Effector memory CD8-positive, alpha-beta T cell (primary cell): ENCODE data around the gene CDH13.

Experiments used
- ATAC-seq: fragments of 150-1000 bp; cut with Tn5 transposase; replicated peaks from 2 replicates; pipeline ENCODE4 v1.10.0; 2021; ENCODE audit warnings: mild to moderate bottlenecking, moderate library complexity
- DNase-seq, 3 experiments: peaks; one replicate each; pipeline ENCODE4 v3.0.0; 2021
- H3K27ac Mint-ChIP-seq, 2 donors: one replicate each; pipeline ENCODE4 v1.8.0; 2022; ENCODE audit warnings: mild to moderate bottlenecking in 2 of 2, mixed read lengths in 2 of 2, moderate library complexity in 2 of 2
- H3K27me3 Mint-ChIP-seq, 2 donors: one replicate each; pipeline ENCODE4 v1.8.0; 2022; ENCODE audit warnings: mixed read lengths in 2 of 2
- H3K36me3 Mint-ChIP-seq: one replicate; pipeline ENCODE4 v1.8.0; 2022; ENCODE audit warnings: mild to moderate bottlenecking, moderate library complexity, mixed read lengths; ENCODE audit not compliant: insufficient read depth
- H3K4me1 Mint-ChIP-seq, 2 donors: one replicate each; pipeline ENCODE4 v1.8.0; 2022; ENCODE audit warnings: low read depth in 2 of 2, mixed read lengths in 2 of 2
- H3K4me3 Mint-ChIP-seq, 2 donors: one replicate each; pipeline ENCODE4 v1.8.0; 2022; ENCODE audit warnings: mild to moderate bottlenecking in 2 of 2, mixed read lengths in 2 of 2, moderate library complexity in 2 of 2
- H3K9me3 Mint-ChIP-seq, 2 donors: one replicate each; pipeline ENCODE4 v1.8.0; 2022; ENCODE audit warnings: mixed read lengths in 2 of 2

The CDH13 gene

GRCh38 chr16:83458612-83459011, 831.8 kb downstream of the CDH13 start:
- Mint-ChIP-seq H3K27me3 (peaks cover 13 to 47% of the 10 kb centered on the region in 2 donors), H3K4me1 (no peaks in the 10 kb centered on the region), H3K27ac (no peak overlapping the region), H3K4me3 (no peak overlapping the region), H3K9me3 (no peaks in the 10 kb centered on the region), H3K36me3 (no peaks in the 10 kb centered on the region)
- ATAC-seq (no peak), DNase-seq (no peak)

- no peak overlapping the region for H3K4me3 Mint-ChIP-seq
- H3K36me3 Mint-ChIP-seq = no peaks in the 10 kb centered on the region
- peaks cover 0 to 18% of the 10 kb centered on the region in 2 donors for H3K27me3 Mint-ChIP-seq
- H3K27ac Mint-ChIP-seq = no peak overlapping the region
- no peaks in the 10 kb centered on the region for H3K4me1 Mint-ChIP-seq
- no peak for DNase-seq
- no peak for ATAC-seq
- no peaks in the 10 kb centered on the region for H3K9me3 Mint-ChIP-seq
Measured at GRCh38 chr16:83464991-83465390, 838.2 kb downstream of the CDH13 start.

- no peak for ATAC-seq
Measured at GRCh38 chr16:83470416-83470815, 843.6 kb downstream of the CDH13 start.

GRCh38 chr16:83472776-83473501, 846.2 kb downstream of the CDH13 start:
- Mint-ChIP-seq H3K4me3 (no peak overlapping the region), H3K27ac (no peak overlapping the region), H3K27me3 (peaks cover 0 to 13% of the 10 kb centered on the region in 2 donors), H3K36me3 (no peaks in the 10 kb centered on the region), H3K4me1 (no peaks in the 10 kb centered on the region), H3K9me3 (no peaks in the 10 kb centered on the region)
- ATAC-seq (no peak), DNase-seq (no peak)

More at GRCh38 chr16:83470416-83470815, 843.6 kb downstream of the CDH13 start:
- Mint-ChIP-seq H3K27me3 (peaks cover 0 to 8% of the 10 kb centered on the region in 2 donors), H3K9me3 (no peaks in the 10 kb centered on the region), H3K36me3 (no peaks in the 10 kb centered on the region), H3K4me1 (no peaks in the 10 kb centered on the region), H3K4me3 (no peak overlapping the region), H3K27ac (no peak overlapping the region)
- no peak for DNase-seq

GRCh38 chr16:83473926-83474650, 847.3 kb downstream of the CDH13 start:
- peaks cover 0 to 13% of the 10 kb centered on the region in 2 donors for H3K27me3 Mint-ChIP-seq
- no peaks in the 10 kb centered on the region for H3K9me3 Mint-ChIP-seq
- H3K4me1 Mint-ChIP-seq = no peaks in the 10 kb centered on the region
- DNase-seq (no peak), ATAC-seq (no peak)
- H3K27ac Mint-ChIP-seq = no peak overlapping the region
- H3K4me3 Mint-ChIP-seq = no peak overlapping the region
- no peaks in the 10 kb centered on the region for H3K36me3 Mint-ChIP-seq

- DNase-seq = no peak
- no peaks in the 10 kb centered on the region for H3K36me3 Mint-ChIP-seq
- no peak overlapping the region for H3K27ac Mint-ChIP-seq
- H3K4me1 Mint-ChIP-seq = no peaks in the 10 kb centered on the region
- H3K4me3 Mint-ChIP-seq = no peak overlapping the region
- ATAC-seq = no peak
- H3K9me3 Mint-ChIP-seq = no peaks in the 10 kb centered on the region
- peaks cover 0 to 13% of the 10 kb centered on the region in 2 donors for H3K27me3 Mint-ChIP-seq
Measured at GRCh38 chr16:83475108-83475507, 848.3 kb downstream of the CDH13 start.

GRCh38 chr16:83481589-83481988, 854.8 kb downstream of the CDH13 start:
- ATAC-seq (no peak), DNase-seq (no peak)
- Mint-ChIP-seq H3K4me3 (no peak overlapping the region), H3K9me3 (no peaks in the 10 kb centered on the region), H3K27ac (no peak overlapping the region), H3K36me3 (no peaks in the 10 kb centered on the region), H3K4me1 (no peaks in the 10 kb centered on the region), H3K27me3 (no peaks in the 10 kb centered on the region)

- no peaks in the 10 kb centered on the region for H3K4me1 Mint-ChIP-seq
- no peak overlapping the region for H3K4me3 Mint-ChIP-seq
- no peak overlapping the region for H3K27ac Mint-ChIP-seq
- H3K36me3 Mint-ChIP-seq = no peaks in the 10 kb centered on the region
- H3K9me3 Mint-ChIP-seq = no peaks in the 10 kb centered on the region
- no peak for ATAC-seq
- no peak for DNase-seq
- no peaks in the 10 kb centered on the region for H3K27me3 Mint-ChIP-seq
Measured at GRCh38 chr16:83482545-83483162, 855.9 kb downstream of the CDH13 start.

GRCh38 chr16:83490073-83490472, 863.3 kb downstream of the CDH13 start:
- ATAC-seq = no peak

GRCh38 chr16:83494459-83494858, 867.7 kb downstream of the CDH13 start:
- no peaks in the 10 kb centered on the region for H3K4me1 Mint-ChIP-seq
- no peak overlapping the region for H3K4me3 Mint-ChIP-seq
- no peak for DNase-seq
- peaks cover 0 to 17% of the 10 kb centered on the region in 2 donors for H3K27me3 Mint-ChIP-seq
- peaks cover 0 to 6% of the 10 kb centered on the region in 2 donors for H3K9me3 Mint-ChIP-seq
- H3K27ac Mint-ChIP-seq = no peak overlapping the region
- no peaks in the 10 kb centered on the region for H3K36me3 Mint-ChIP-seq
- ATAC-seq = no peak

More at GRCh38 chr16:83490073-83490472, 863.3 kb downstream of the CDH13 start:
- no peaks in the 10 kb centered on the region for H3K36me3 Mint-ChIP-seq
- H3K27me3 Mint-ChIP-seq = peaks cover 0 to 17% of the 10 kb centered on the region in 2 donors
- no peak overlapping the region for H3K4me3 Mint-ChIP-seq
- DNase-seq = no peak
- no peaks in the 10 kb centered on the region for H3K4me1 Mint-ChIP-seq
- H3K9me3 Mint-ChIP-seq = peaks cover 0 to 3% of the 10 kb centered on the region in 2 donors
- no peak overlapping the region for H3K27ac Mint-ChIP-seq

GRCh38 chr16:83501481-83501880, 874.7 kb downstream of the CDH13 start:
- H3K36me3 Mint-ChIP-seq = no peaks in the 10 kb centered on the region
- H3K4me3 Mint-ChIP-seq = no peak overlapping the region
- no peak overlapping the region for H3K27ac Mint-ChIP-seq
- DNase-seq = no peak
- H3K27me3 Mint-ChIP-seq = no peaks in the 10 kb centered on the region
- H3K4me1 Mint-ChIP-seq = no peaks in the 10 kb centered on the region
- peaks cover 0 to 6% of the 10 kb centered on the region in 2 donors for H3K9me3 Mint-ChIP-seq
- no peak for ATAC-seq

GRCh38 chr16:83508295-83508694, 881.5 kb downstream of the CDH13 start:
- H3K9me3 Mint-ChIP-seq = peaks cover 0 to 5% of the 10 kb centered on the region in 2 donors
- no peak overlapping the region for H3K27ac Mint-ChIP-seq
- DNase-seq (no peak), ATAC-seq (no peak)
- H3K4me1 Mint-ChIP-seq = no peaks in the 10 kb centered on the region
- no peaks in the 10 kb centered on the region for H3K27me3 Mint-ChIP-seq
- H3K4me3 Mint-ChIP-seq = no peak overlapping the region
- no peaks in the 10 kb centered on the region for H3K36me3 Mint-ChIP-seq

GRCh38 chr16:83509316-83509715, 882.5 kb downstream of the CDH13 start:
- ATAC-seq (no peak), DNase-seq (no peak)
- Mint-ChIP-seq H3K4me3 (no peak overlapping the region), H3K36me3 (no peaks in the 10 kb centered on the region), H3K27ac (no peak overlapping the region), H3K27me3 (no peaks in the 10 kb centered on the region), H3K9me3 (peaks cover 0 to 5% of the 10 kb centered on the region in 2 donors), H3K4me1 (no peaks in the 10 kb centered on the region)

GRCh38 chr16:83510906-83511305, 884.1 kb downstream of the CDH13 start:
- Mint-ChIP-seq H3K27me3 (no peaks in the 10 kb centered on the region), H3K4me1 (no peaks in the 10 kb centered on the region), H3K27ac (no peak overlapping the region), H3K4me3 (no peak overlapping the region), H3K9me3 (peaks cover 0 to 5% of the 10 kb centered on the region in 2 donors), H3K36me3 (no peaks in the 10 kb centered on the region)
- ATAC-seq (no peak), DNase-seq (no peak)
